AG09319 (cell line): ENCODE results near the gene CEP112.

ENCODE experiments used
- DNase-seq: peaks from one replicate; pipeline ENCODE4 v3.0.0-alpha.2; 2010; ENCODE audit warnings: low read depth; ENCODE audit errors: extremely low read depth
- CTCF ChIP-seq: IDR thresholded peaks from 2 replicates; pipeline ENCODE4 v1.5.1; 2011; ENCODE audit warnings: low read depth, mild to moderate bottlenecking, inconsistent platforms, low read length, moderate library complexity

CEP112 gene

GRCh38 chr17:65703891-65704290 lies 488.0 kb downstream of the CEP112 start:
- DNase-seq: no peak
- TF ChIP-seq CTCF: no peak

GRCh38 chr17:65699459-65699858 lies 492.5 kb downstream of the CEP112 start:
- no peak for TF ChIP-seq CTCF
- DNase-seq: no peak

GRCh38 chr17:65698381-65699061 lies 493.4 kb downstream of the CEP112 start:
- DNase-seq: no peak
- no peak for TF ChIP-seq CTCF

GRCh38 chr17:65697661-65698060 lies 494.3 kb downstream of the CEP112 start:
- no peak for TF ChIP-seq CTCF
- DNase-seq: no peak

GRCh38 chr17:65696739-65697394 lies 495.1 kb downstream of the CEP112 start:
- no peak for DNase-seq
- TF ChIP-seq CTCF: no peak

GRCh38 chr17:65694601-65695000 lies 497.3 kb downstream of the CEP112 start:
- no peak for TF ChIP-seq CTCF
- no peak for DNase-seq

GRCh38 chr17:65690626-65691310 lies 501.2 kb downstream of the CEP112 start:
- no peak for DNase-seq
- TF ChIP-seq CTCF: no peak
